Spleen (tissue), 11 donors: ENCODE data around the gene NXF3. TPM values are rescaled to one million over a fixed set of nuclear protein-coding genes. Genes with fewer than 3 reads are reported as not detected.
"Not testable (repeated sequence)": the region's sequence is repeated elsewhere in the genome, so short reads cannot be mapped to it uniquely, and the experiment has no call there.

Experiments used
- DNase-seq: peaks from one replicate; pipeline ENCODE4 v3.0.0-alpha.2; 2020
- H3K27ac ChIP-seq, 8 donors: fragments of 200-600 bp; sonication (generic) in 7 of 8; 1 replicate in 4 of 8; 2 replicates in 4 of 8; pipeline versions ENCODE4 v1.5.0 to v1.8.0; 2016 to 2021; ENCODE audit warnings: inconsistent platforms in 4 of 8, mild to moderate bottlenecking in 4 of 8, moderate library complexity in 1 of 8
- H3K27me3 ChIP-seq, 7 donors: fragments of 200-600 bp; sonication (generic) in 6 of 7; replicated peaks in 1 of 7; 1 replicate in 4 of 7; 2 replicates in 3 of 7; pipeline versions ENCODE4 v1.5.0 to v1.8.0; 2016 to 2021; ENCODE audit warnings: inconsistent platforms in 3 of 7, mild to moderate bottlenecking in 1 of 7
- H3K36me3 ChIP-seq, 6 donors: fragments of 200-600 bp; sonication (generic) in 5 of 6; 1 replicate in 4 of 6; 2 replicates in 2 of 6; pipeline versions ENCODE4 v1.5.0 to v1.8.0; 2016 to 2021; ENCODE audit warnings: inconsistent platforms in 2 of 6
- H3K4me1 ChIP-seq, 6 donors: fragments of 200-600 bp; sonication (generic) in 5 of 6; 1 replicate in 3 of 6; 2 replicates in 3 of 6; pipeline versions ENCODE4 v1.5.0 to v1.8.0; 2016 to 2021; ENCODE audit warnings: inconsistent platforms in 3 of 6
- H3K4me3 ChIP-seq, 8 donors: fragments of 200-600 bp; sonication (generic) in 7 of 8; 1 replicate in 4 of 8; 2 replicates in 4 of 8; pipeline versions ENCODE4 v1.5.0 to v1.8.0; 2016 to 2021; ENCODE audit warnings: inconsistent platforms in 4 of 8, mild to moderate bottlenecking in 4 of 8, moderate library complexity in 2 of 8
- H3K9me3 ChIP-seq, 8 donors: fragments of 200-600 bp; sonication (generic) in 7 of 8; 1 replicate in 4 of 8; 2 replicates in 4 of 8; pipeline versions ENCODE4 v1.5.0 to v1.8.0; 2016 to 2021; ENCODE audit warnings: inconsistent platforms in 4 of 8
- POLR2A ChIP-seq, 3 donors: fragments of 450-650 bp; IDR thresholded peaks; one replicate each; pipeline ENCODE4 v1.5.1; 2017; ENCODE audit warnings: antibody characterized with exemption in 3 of 3, mild to moderate bottlenecking in 1 of 3
- POLR2AphosphoS5 ChIP-seq, 3 donors: sonication (generic); formaldehyde crosslinking; IDR thresholded peaks; one replicate each; pipeline ENCODE4 v1.5.1; 2017; ENCODE audit warnings: antibody characterized with exemption in 3 of 3
- WGBS, 5 donors: extraction: QIAGEN DNeasy Blood & Tissue Kit in 3 of 5; methylation state at CpG; one replicate each; pipeline versions ENCODE4 v1.1.5 to v1.1.7; 2013 to 2018; 5-methylcytosine and 5-hydroxymethylcytosine counted together
- intact Hi-C: fragments of 100-400 bp; cut with DNase I; formaldehyde crosslinking; loops from one replicate; pipeline ENCODE4 v1.15.0; 2023; ENCODE audit warnings: low total_unique reads
- polyA plus RNA-seq, 3 donors: library from polyadenylated mRNA; stranded (reverse); fragments of 200-250 nt; gene quantifications; one replicate each; pipeline ENCODE4 v1.2.1, GENCODE V29; 2013
- total RNA-seq, 7 donors: library from RNA; depleted of rRNA in 3 of 7; stranded (reverse); fragments of >200 nt in 3 of 7; fragmentation: NEBNext Ultra II Directional in 4 of 7; extraction: Animal tissue kit (Norgen Biotek cat#: 25700) in 4 of 7; gene quantifications; one replicate each; pipeline versions ENCODE4 v1.1.0 to v1.2.1, GENCODE V29; 2016 to 2021
- TF ChIP-seq, protein P1 (sequence below), 11 experiments: fragments of 200-600 bp in 7 of 11; fragments of 450-650 bp in 4 of 11; sonication (generic) in 4 of 11; IDR thresholded peaks in 8 of 11; conservative IDR thresholded peaks in 3 of 11; 1 replicate in 7 of 11; 2 replicates in 4 of 11; pipeline versions ENCODE4 v1.4.0 to v1.8.0; 2016 to 2021; ENCODE audit warnings: antibody characterized with exemption in 11 of 11, inconsistent platforms in 4 of 11, mild to moderate bottlenecking in 1 of 11
- donor health status: healthy with polysubstance abuse.
- donor health status: DM: no; HTN: no; CAD: no; lungs with moderate emphysema.
- donor health status: DM: no; HTN: no; CAD: no.
- donor health status: Bipolar disorder and iron deficiency.
- donor health status: healthy.
- donor health status: DM: no; HTN: no; CAD: no.
- donor health status: DM: yes; HTN: yes; CAD: no.

Gene NXF3
- total and polyA plus RNA-seq, 10 donors = 0.26 to 1.8 (median 0.64) TPM

DNA sequence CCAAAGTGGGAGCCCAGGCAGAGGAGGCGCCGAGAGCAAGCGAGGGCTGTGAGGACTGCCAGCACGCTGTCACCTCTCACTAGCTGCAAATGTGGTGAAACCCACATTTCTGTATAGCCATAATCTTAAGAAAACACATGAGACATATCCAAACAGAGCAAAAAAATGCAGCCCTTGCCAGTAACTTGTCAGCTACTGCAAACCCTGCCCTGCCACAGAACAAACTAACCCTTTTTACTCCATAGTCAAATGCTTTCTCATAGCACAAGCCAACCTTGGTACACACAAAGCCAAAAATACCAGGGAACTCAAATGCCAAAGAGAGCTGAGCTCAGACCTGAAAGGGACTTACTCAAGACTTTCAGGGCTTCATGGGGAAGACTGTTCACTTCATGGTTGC is 14.9 kb upstream of the NXF3 start:
- no peak overlapping the region for H3K27ac ChIP-seq
- DNase-seq = no peak
- H3K27me3 ChIP-seq = no peaks in the 10 kb centered on the region
- TF ChIP-seq, protein P1, sequence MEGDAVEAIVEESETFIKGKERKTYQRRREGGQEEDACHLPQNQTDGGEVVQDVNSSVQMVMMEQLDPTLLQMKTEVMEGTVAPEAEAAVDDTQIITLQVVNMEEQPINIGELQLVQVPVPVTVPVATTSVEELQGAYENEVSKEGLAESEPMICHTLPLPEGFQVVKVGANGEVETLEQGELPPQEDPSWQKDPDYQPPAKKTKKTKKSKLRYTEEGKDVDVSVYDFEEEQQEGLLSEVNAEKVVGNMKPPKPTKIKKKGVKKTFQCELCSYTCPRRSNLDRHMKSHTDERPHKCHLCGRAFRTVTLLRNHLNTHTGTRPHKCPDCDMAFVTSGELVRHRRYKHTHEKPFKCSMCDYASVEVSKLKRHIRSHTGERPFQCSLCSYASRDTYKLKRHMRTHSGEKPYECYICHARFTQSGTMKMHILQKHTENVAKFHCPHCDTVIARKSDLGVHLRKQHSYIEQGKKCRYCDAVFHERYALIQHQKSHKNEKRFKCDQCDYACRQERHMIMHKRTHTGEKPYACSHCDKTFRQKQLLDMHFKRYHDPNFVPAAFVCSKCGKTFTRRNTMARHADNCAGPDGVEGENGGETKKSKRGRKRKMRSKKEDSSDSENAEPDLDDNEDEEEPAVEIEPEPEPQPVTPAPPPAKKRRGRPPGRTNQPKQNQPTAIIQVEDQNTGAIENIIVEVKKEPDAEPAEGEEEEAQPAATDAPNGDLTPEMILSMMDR (IDR thresholded peaks at IDR 0.05 in 8 of 11, conservative IDR thresholded peaks at IDR 0.05 in 3 of 11) = no peak
- TF ChIP-seq POLR2AphosphoS5 (IDR thresholded peaks at IDR 0.05) (no peak), POLR2A (IDR thresholded peaks at IDR 0.05) (no peak)
- intact Hi-C loops = no loop called here
- 74 to 96% (median 94%) methylated on average over 4 of the region's 4 CpGs for WGBS, 5 donors
- H3K9me3 ChIP-seq = peaks cover 0 to 41% (median 16%) of the 10 kb centered on the region in 8 donors
- H3K4me3 ChIP-seq = no peak overlapping the region
- H3K36me3 ChIP-seq = no peaks in the 10 kb centered on the region
- no peaks in the 10 kb centered on the region for H3K4me1 ChIP-seq

GRCh38 chrX:103107227-103107737 is 14.3 kb upstream of the NXF3 start:
- intact Hi-C loops, H3K27me3 ChIP-seq, DNase-seq, H3K27ac ChIP-seq, H3K36me3 ChIP-seq, H3K4me1 ChIP-seq, H3K4me3 ChIP-seq: not testable (repeated sequence)
- 91 to 99% (median 92%) methylated on average over 10 to 21 of the region's 21 CpGs; no CpG with 5 or more reads in 1 of the 5 donors for WGBS, 5 donors
- H3K9me3 ChIP-seq = peaks cover 0 to 41% (median 16%) of the 10 kb centered on the region in 8 donors

DNA sequence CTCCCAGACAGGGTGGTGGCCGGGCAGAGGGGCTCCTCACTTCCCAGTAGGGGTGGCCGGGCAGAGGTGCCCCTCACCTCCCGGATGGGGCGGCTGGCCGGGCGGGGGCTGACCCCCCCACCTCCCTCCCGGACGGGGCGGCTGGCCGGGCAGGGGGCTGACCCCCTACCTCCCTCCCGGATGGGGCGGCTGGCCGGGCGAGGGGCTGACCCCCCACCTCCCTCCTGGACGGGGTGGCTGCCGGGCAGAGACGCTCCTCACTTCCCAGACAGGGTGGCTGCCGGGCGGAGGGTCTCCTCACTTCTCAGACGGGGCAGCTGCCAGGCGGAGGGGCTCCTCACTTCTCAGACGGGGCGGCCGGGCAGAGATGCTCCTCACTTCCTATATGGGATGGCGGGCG is 11.4 kb upstream of the NXF3 start:
- DNase-seq, H3K27ac ChIP-seq, H3K4me3 ChIP-seq, H3K27me3 ChIP-seq, H3K36me3 ChIP-seq, H3K4me1 ChIP-seq, intact Hi-C loops: not testable (repeated sequence)
- WGBS, 5 donors = 88 to 98% (median 96%) methylated on average over 7 to 26 of the region's 26 CpGs; no CpG with 5 or more reads in 1 of the 5 donors
- peaks cover 0 to 25% (median 11%) of the 10 kb centered on the region in 8 donors for H3K9me3 ChIP-seq

DNA sequence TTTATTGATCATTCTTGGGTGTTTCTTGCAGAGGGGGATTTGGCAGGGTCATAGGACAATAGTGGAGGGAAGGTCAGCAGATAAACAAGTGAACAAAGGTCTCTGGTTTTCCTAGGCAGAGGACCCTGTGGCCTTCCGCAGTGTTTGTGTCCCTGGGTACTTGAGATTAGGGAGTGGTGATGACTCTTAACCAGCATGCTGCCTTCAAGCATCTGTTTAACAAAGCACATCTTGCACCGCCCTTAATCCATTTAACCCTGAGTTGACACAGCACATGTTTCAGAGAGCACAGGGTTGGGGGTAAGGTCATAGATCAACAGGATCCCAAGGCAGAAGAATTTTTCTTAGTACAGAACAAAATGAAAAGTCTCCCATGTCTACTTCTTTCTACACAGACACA is 10.9 kb upstream of the NXF3 start:
- 80% methylated on average over 1 of the region's 2 CpGs; no CpG with 5 or more reads in 4 of the 5 donors for WGBS, 5 donors
- H3K36me3 ChIP-seq, intact Hi-C loops: not testable (repeated sequence)

DNA sequence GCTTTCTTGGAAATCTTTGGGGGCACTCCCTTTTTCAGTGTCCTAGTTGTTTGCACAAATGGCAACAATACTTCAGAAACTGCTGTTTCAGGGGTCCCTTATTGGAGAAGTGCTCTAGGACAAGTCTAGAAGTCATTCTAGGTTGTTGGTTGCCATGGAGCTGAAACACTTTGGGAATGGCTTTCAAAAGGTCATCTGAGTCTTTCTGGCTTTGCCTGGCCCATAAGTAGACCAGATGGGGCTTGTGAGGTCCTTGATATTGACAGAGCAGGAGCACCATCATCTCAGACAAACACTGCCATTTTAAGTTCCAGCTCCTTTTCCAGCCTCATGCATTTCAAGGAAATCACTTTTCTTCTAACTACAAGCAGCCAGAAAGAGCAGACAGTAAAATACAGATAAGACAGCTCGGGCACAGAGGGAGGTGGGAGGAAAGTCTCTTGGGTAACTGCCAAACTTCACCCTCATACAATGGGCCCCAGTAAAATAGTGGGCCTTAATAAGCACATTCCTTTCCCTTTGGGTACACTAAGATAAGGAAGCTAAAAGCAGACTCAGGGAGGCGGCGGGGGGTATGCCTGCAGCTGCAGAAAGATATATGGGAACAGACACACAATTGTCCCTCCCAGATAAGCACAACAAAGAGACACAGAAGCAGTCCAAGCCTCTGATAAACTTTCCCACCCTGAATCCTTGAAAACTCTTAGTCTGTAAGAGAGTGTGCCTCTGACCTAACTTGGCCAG is 8.5 kb upstream of the NXF3 start:
- TF ChIP-seq, protein P1 (IDR thresholded peaks at IDR 0.05 in 8 of 11, conservative IDR thresholded peaks at IDR 0.05 in 3 of 11) = no peak
- TF ChIP-seq POLR2AphosphoS5 (IDR thresholded peaks at IDR 0.05) (no peak), POLR2A (IDR thresholded peaks at IDR 0.05) (no peak)
- Histone ChIP-seq H3K4me3 (no peak overlapping the region), H3K4me1 (no peaks in the 10 kb centered on the region), H3K27me3 (no peaks in the 10 kb centered on the region), H3K9me3 (no peaks in the 10 kb centered on the region), H3K36me3 (no peaks in the 10 kb centered on the region), H3K27ac (no peak overlapping the region)
- 42 to 53% (median 49%) methylated on average over 3 of the region's 3 CpGs for WGBS, 5 donors
- DNase-seq = no peak
- intact Hi-C loops = no loop called here

More for the DNA sequence above, 10.9 kb upstream of the NXF3 start:
- not testable (repeated sequence) for H3K4me3 ChIP-seq, H3K27me3 ChIP-seq, H3K27ac ChIP-seq, DNase-seq, H3K4me1 ChIP-seq
- peaks cover 0 to 20% (median 6%) of the 10 kb centered on the region in 8 donors for H3K9me3 ChIP-seq
